22Rv1 (cell line): ENCODE results near the gene HLA-DRB1.
"Not testable (repeated sequence)": the region's sequence is repeated elsewhere in the genome, so short reads cannot be mapped to it uniquely, and the experiment has no call there.

ENCODE experiments used
- CTCF ChIP-seq: fragments of 450-650 bp; IDR thresholded peaks from 2 replicates; pipeline ENCODE4 v1.5.1; 2017; ENCODE audit warnings: mild to moderate bottlenecking
- ZFX ChIP-seq: fragments of 450-650 bp; IDR thresholded peaks from 2 replicates; pipeline ENCODE4 v1.6.1; 2017; ENCODE audit warnings: antibody characterized with exemption, borderline replicate concordance

- TF ChIP-seq CTCF, ZFX: not testable (repeated sequence)
Measured at GRCh38 chr6:32629793-32630192, 40.1 kb upstream of the HLA-DRB1 start.
